ENCODE results near the gene TBC1D3B.

The TBC1D3B gene

GRCh38 chr17:36142806-36143205, 33.6 kb downstream of the TBC1D3B start:
- Histone ChIP-seq H3K4me2 (ENCODE audit: low read length) (no peak overlapping the region), H3K79me2 (ENCODE audit: low read length) (no peaks in the 10 kb centered on the region), H3K36me3 (replicated peaks; ENCODE audit: low read depth, low read length) (no peaks in the 10 kb centered on the region), H3K27me3 (ENCODE audit: low read depth, low read length) (peaks cover 16% of the 10 kb centered on the region), H3K27ac (ENCODE audit: low read length) (no peak overlapping the region), H3K9me3 (ENCODE audit: insufficient read depth, low read length) (no peaks in the 10 kb centered on the region), H4K20me1 (ENCODE audit: insufficient read depth, low read length) (no peaks in the 10 kb centered on the region), H3K9ac (ENCODE audit: low read length) (no peak overlapping the region), H3K4me3 (ENCODE audit: low read length) (no peak overlapping the region), H2AFZ (ENCODE audit: low read depth, low read length) (no peak overlapping the region), H3K4me1 (ENCODE audit: low read length) (peaks cover 6% of the 10 kb centered on the region)
- no peak for TF ChIP-seq EZH2phosphoT487 (IDR thresholded peaks at IDR 0.05; ENCODE audit: low read depth)
- no peak for TF ChIP-seq CTCF (IDR thresholded peaks at IDR 0.05; ENCODE audit: low read depth, low read length)

- Histone ChIP-seq H4K20me1 (ENCODE audit: insufficient read depth, low read length) (no peaks in the 10 kb centered on the region), H3K79me2 (ENCODE audit: low read length) (no peaks in the 10 kb centered on the region), H3K9ac (ENCODE audit: low read length) (no peak overlapping the region), H3K9me3 (ENCODE audit: insufficient read depth, low read length) (no peaks in the 10 kb centered on the region), H3K27me3 (ENCODE audit: low read depth, low read length) (peaks cover 13% of the 10 kb centered on the region), H3K4me2 (ENCODE audit: low read length) (no peak overlapping the region), H3K4me1 (ENCODE audit: low read length) (no peaks in the 10 kb centered on the region), H3K4me3 (ENCODE audit: low read length) (no peak overlapping the region), H2AFZ (ENCODE audit: low read depth, low read length) (no peak overlapping the region), H3K36me3 (replicated peaks; ENCODE audit: low read depth, low read length) (no peaks in the 10 kb centered on the region), H3K27ac (ENCODE audit: low read length) (no peak overlapping the region)
- TF ChIP-seq CTCF (IDR thresholded peaks at IDR 0.05; ENCODE audit: low read depth, low read length), result no peak
These were observed 34.2 kb downstream of the TBC1D3B start for GRCh38 chr17:36142235-36142634.

- TF ChIP-seq CTCF (IDR thresholded peaks at IDR 0.05; ENCODE audit: low read depth, low read length) (no peak), EZH2phosphoT487 (IDR thresholded peaks at IDR 0.05; ENCODE audit: low read depth) (no peak)
- Histone ChIP-seq H3K4me3 (ENCODE audit: low read length) (no peak overlapping the region), H3K79me2 (ENCODE audit: low read length) (no peaks in the 10 kb centered on the region), H3K27me3 (ENCODE audit: low read depth, low read length) (peaks cover 20% of the 10 kb centered on the region), H3K4me1 (ENCODE audit: low read length) (peaks cover 27% of the 10 kb centered on the region), H3K36me3 (replicated peaks; ENCODE audit: low read depth, low read length) (no peaks in the 10 kb centered on the region), H3K9ac (ENCODE audit: low read length) (no peak overlapping the region), H3K4me2 (ENCODE audit: low read length) (no peak overlapping the region), H4K20me1 (ENCODE audit: insufficient read depth, low read length) (no peaks in the 10 kb centered on the region), H3K27ac (ENCODE audit: low read length) (no peak overlapping the region), H2AFZ (ENCODE audit: low read depth, low read length) (no peak overlapping the region), H3K9me3 (ENCODE audit: insufficient read depth, low read length) (no peaks in the 10 kb centered on the region)
These were observed 40.0 kb downstream of the TBC1D3B start for GRCh38 chr17:36136439-36136838.

- Histone ChIP-seq H4K20me1 (ENCODE audit: insufficient read depth, low read length) (no peaks in the 10 kb centered on the region), H3K4me3 (ENCODE audit: low read length) (no peak overlapping the region), H3K4me2 (ENCODE audit: low read length) (no peak overlapping the region), H3K27ac (ENCODE audit: low read length) (no peak overlapping the region), H3K9me3 (ENCODE audit: insufficient read depth, low read length) (no peaks in the 10 kb centered on the region), H2AFZ (ENCODE audit: low read depth, low read length) (no peak overlapping the region), H3K4me1 (ENCODE audit: low read length) (peaks cover 29% of the 10 kb centered on the region), H3K27me3 (ENCODE audit: low read depth, low read length) (peaks cover 16% of the 10 kb centered on the region), H3K36me3 (replicated peaks; ENCODE audit: low read depth, low read length) (no peaks in the 10 kb centered on the region), H3K9ac (ENCODE audit: low read length) (no peak overlapping the region), H3K79me2 (ENCODE audit: low read length) (no peaks in the 10 kb centered on the region)
- TF ChIP-seq EZH2phosphoT487 (IDR thresholded peaks at IDR 0.05; ENCODE audit: low read depth) (no peak), CTCF (IDR thresholded peaks at IDR 0.05; ENCODE audit: low read depth, low read length) (no peak)
These were observed 40.4 kb downstream of the TBC1D3B start for GRCh38 chr17:36136036-36136435.
